GM18861 (cell line): Measurements from ENCODE around the gene SFXN4.
"Not testable (repeated sequence)": the region's sequence is repeated elsewhere in the genome, so short reads cannot be mapped to it uniquely, and the experiment has no call there.

Experiments used
- ATAC-seq: cut with Tn5 transposase; IDR thresholded peaks from one replicate; pipeline ENCODE4 v1.9.1; 2021; ENCODE audit not compliant: unreplicated experiment

The SFXN4 gene

DNA sequence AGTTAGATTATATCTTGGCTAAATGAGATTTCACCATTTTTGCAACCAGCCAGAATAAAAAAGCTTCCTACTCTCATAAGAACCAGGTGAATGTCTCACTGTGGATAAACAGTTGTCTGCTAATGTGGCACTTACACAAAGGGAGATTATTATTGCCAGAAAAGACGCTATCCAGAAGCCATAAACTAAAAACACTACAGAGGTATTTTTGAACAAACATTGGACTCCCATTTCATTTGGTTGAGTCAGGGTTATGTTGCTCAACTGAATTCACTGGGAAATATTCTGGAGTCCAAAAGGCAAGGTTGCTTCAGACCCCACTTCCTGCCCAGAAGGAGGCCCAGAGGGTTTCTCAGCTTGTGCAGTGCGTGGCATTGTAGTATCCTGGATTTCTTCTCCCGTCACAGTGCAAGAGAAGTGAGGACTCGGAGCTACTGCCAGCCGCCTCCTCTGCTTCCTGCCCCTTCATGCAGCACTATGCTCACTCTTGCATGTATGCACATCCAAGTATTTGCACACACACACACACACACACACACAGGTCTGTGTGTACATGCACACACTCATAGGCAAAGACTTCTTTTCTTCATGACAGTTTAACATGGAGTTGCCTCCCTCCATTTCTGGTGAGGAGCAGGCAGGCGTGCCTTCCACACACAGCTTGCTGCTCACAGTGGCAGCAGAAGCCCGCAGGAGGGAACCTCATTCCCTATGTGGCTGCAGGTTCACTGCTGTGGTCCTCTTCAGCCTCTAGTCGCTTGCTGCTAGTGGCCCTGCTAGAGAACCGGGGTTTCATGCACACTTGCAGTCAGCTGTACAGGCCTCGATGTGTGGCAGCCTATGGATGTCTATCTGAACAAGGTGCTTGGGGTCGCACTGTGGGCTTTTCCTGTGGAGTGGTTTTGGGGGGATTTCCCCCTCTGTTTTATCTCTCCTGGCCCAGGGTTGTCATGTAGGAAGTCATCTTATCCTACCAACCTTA lies 51.5 kb downstream of the SFXN4 start:
- no peak for ATAC-seq

DNA sequence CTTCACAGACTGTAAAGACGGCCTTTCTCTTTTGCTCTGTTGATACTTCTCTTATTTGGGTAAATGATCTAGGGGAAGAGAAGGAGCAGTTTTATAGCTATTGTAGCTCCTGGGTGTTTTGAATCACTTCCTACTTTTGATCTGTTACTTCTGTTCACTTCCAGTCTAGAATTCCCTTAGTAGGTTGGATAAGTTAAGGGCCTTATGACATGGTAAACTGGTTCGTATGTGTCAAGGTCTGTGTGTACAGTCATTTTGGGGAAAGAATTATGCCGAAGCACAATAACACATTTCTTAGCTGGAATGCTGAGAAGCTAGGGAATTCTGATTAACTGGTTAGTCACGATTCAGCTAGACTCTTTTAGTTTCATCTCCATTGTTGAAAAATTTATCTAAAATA lies 53.5 kb downstream of the SFXN4 start:
- ATAC-seq, result no peak

DNA sequence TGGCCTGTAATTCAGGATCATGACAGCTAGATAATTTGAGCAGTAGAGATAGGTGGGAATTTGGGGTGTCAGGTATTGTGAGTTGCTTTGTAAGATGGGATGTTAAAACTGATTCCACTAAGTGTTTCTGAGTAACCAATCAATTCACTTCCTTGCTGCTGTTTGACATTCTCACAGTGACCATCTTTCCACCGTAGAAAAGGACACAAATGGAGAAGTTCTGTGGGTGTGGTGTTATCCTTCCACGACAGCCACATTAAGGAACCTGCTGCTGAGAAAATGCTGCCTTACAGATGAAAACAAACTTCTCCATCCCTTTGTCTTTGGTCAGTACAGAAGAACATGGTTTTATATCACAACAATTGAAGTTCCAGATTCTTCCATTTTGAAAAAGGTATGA lies 57.7 kb downstream of the SFXN4 start:
- ATAC-seq, result not testable (repeated sequence)

DNA sequence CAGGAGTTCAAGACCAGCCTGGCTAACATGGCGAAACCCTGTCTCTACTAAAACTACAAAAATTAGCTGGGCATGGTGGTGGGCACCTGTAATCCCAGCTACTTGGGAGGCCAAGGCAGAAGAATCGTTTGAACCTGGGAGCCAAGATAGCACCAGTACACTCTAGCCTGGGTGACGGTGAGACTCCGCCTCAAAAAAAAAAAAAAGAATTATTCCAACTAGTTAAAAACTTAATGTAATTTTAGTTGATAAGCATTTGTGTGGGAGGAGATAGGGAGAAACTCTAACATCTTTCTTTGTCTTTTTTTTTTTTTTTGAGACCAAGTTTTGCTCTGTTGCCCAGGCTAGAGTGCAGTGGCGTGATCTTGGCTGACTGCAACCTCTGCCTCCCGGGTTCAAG lies 58.4 kb downstream of the SFXN4 start:
- ATAC-seq, result not testable (repeated sequence)

DNA sequence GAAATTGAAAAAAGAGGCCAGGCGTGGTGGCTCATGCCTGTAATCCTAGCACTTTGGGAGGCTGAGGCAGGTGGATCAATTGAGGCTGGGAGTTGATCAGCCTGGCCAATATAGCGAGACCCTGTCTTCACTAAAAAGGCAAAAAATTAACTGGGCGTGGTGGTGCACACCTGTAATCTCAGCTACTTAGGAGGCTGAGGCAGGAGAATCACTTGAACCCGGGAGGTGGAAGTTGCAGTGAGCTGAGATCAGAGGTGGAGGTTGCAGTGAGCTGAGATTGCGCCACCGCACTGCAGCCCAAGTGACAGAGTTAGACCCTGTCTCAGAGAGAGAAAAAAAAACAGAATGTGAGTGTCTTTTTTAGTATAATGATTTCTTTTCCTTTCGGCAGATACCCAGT lies 59.6 kb downstream of the SFXN4 start:
- not testable (repeated sequence) for ATAC-seq

DNA sequence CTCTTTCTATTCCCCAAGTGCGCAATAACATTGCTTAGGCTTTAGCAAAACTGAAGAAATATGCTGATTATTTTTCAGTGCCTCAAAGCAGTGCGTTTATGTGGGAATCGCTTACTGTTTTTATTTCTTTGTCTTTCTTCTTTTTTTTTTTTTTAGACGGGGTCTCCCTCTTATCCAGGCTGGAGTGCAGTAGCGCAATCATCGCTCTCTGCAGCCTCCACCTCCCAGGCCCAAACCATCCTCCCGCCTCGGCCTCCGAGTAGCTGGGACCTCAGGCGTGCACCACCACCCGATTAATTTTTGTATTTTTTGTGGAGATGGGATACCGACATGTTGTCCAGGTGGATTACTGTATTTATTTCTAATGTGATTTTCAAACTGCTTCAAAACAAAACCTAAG lies 60.4 kb downstream of the SFXN4 start:
- ATAC-seq, result no peak

DNA sequence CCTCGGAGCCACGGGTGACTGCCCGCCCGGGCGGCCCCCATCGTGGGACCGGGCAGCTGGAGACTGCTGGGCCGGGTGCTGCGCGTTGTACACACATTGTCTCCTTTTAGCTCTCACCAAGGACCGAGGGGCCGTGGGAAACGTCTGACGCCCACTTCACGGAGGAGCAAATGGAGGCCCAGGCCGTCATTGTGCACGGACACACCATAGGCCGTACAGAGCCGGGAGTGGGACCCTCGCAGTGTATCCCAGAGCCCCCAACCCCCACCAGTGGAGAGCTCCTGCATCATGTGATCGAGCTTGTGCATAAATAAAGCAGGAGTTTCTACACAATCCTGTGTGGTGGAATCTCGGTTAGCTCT lies 60.9 kb downstream of the SFXN4 start:
- ATAC-seq, result no peak

DNA sequence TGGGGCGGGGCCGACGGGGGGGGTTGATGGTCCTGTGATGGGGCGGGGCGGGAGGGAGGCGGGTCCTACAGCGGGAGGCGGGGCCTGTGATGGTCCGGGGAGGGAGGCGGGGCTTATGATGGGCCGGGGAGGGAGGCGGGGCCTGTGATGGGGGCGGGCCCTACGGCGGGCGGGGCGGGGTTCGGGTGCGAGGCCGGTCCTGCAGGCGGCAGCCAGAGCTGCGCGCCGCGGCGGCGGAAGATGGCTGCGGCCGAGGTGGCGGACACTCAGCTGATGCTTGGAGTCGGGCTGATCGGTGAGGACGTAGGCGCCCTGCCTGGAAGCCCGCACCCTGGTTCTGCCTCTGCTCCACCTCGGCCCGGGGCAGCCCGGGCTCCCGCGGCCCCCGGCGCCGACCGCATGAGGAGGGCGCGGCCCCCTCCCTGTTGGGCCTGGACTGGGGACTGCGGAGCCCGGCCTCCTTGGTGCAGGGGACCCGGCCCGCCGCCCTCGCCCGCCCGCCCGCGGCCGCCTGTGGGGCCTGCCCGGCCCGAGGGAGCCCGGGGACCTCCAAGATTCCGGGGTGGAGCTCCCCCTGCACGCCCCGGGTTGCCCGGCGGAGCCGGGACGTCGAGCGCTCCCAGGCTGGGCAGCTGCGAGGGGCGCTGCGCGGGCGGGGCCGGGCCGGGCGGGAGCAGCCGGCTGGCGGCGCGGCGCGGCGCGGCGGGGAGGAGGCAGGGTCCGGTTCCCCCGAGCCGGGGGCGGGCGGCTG lies 61.4 kb downstream of the SFXN4 start, which contains the start of gene DENND10:
Gene DENND10, plus strand, starts transcription at position 211 of the 751 bp plus-strand sequence. Its CDS starts 30 bp downstream, at position 241.
- ATAC-seq, result peak; percentile 43

DNA sequence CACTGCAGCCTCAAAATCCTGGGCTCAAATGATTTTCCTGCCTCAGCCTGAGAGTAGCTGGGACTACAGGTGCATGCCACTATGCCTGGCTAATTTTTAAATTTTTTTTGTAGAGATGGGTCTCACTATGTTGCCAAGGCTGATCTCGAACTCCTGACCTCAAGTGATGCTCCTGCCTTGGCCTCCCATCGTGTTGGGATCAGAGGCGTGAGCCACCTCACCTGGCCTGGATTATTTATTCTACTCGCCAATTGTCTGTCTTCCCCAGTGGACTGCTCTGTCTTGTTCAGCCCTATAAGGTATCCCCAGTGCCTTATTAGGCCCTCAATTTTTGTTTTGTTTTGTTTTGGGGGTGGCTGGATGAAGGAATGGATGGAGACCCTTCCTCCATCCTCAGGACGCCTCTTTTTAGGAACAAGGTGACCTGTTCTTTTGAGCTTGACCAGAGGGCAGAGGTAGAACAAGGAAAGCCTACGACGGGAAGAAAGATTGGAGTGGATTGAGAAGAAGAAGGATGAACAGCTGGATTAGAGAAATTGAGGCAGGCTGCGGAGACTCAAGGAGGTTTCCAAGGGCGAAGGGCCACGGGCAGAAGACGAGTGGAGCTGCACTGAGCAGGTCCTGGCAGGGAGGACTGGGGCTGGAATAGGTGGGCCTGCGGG lies 62.1 kb downstream of the SFXN4 start:
- peak; percentile 9 for ATAC-seq

DNA sequence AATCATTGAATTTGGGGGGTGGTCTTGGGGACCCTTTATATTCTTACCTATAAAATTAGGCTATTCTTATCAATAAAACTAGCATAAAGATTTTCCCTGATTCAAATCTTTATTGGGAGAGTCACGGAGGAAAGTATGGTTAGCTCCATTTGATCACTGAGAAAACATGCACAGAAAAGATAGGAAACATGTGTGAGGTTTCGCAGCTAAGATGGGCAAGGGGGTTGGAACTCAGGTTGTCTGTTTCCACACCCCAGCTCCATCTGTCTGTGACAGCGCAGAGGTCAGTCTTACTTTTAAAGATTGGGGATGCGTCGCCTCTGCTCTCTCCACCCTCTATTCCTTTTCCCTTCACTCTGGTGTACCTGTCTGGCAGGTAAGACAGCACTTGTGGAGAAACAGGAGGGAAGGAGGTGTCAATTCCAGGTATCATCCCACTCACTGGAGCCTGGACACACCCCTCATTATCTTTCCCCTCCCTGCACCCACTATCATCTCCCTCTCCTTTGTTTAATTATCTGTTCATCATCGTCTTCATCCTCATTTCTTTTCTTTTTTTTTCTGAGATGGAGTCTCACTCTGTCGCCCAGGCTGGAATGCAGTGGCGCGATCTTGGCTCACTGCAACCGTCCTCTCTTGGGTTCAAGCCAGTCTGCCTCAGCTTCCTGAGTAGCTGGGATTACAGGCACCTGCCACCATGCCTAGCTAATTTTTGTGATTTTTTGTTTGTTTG lies 64.0 kb downstream of the SFXN4 start:
- no peak for ATAC-seq

DNA sequence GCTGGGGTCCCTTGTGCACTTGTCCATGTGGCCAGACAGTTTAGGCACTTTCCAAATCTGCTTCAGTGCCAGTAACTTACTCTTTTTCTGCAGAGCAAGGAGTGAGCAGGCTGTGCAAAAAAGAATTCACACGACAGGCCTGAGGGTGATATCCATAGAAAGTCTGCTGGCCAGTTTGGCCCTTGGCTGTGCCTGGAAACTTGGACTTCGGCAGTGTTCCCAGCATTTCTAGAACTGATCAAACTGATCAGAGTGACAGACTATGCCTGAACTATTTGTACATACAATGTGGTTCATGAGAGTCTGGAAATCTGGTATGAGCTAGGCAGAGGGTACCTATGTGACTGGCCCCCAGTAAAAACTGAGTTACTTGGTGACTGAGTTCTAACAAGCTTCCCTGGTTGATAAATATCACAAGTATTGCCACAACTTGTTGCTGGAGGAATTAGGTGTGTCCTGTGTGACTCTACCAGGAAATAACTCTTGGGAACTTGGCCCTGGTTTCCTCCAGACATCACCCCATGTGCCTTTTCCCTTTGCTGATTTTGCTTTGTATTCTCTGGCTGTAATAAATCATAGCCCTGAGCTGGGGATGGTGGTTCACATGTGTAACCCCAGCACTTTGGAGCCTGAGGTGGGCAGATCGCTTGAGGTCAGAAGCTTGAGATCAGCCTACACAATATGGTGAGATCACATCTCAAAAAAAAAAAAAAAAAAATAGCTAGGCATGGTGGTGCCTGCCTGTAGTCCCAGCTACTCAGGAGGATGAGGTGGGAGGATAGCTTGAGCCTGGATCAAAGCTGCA lies 64.9 kb downstream of the SFXN4 start:
- no peak for ATAC-seq

DNA sequence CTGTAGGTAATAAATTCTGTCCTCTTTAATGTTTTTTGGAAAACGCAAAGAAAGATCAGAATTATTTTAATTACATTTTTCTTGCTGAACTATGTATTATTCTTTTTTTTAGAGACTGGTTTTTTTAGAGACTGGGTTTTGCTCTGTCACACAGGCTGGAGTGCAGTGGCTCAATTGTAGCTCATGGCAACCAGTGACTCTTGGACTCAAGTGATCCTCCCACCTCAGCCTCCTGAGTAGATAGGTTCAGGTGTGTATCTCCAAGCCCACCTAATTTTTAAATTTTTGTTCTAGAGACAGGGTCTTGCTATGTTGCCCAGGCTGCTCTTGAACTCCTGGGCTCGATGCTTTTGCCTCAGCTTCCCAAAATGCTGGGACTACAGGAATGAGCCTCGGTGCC lies 66.9 kb downstream of the SFXN4 start:
- ATAC-seq, result no peak

DNA sequence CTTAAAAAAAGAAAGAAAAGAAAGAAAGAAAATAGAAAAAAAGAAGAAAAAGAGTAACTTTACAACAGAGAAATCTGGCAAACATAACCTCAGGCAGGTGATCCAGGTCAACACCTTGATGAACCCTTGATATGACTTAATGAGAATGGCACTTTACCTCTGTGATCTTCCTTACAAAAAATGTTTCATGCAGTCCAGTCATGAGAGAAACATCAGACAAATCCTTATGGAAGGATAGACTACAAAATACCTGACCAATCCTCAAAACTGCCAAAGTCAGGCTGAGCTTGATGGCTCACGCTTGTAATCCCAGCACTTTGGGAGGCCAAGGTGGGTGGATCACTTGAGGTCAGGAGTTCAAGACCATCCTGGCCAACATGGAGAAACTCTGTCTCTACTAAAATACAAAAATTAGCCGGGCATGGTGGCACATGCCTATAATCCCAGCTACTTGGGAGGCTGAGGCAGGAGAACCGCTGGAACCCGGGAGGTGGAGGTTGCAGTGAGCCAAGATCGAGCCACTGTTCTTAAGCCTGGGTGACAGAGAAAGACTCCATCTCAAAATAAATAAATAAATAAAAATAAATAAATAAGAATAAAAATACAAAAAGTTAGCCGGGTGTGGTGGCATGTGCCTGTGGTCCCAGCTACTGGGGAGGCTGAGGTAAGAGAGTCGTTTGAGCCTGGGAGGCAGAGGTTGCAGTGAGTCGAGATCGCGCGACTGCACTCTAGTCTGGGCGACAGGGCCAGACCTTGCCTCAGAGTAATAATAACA lies 68.7 kb downstream of the SFXN4 start:
- ATAC-seq, result not testable (repeated sequence)

DNA sequence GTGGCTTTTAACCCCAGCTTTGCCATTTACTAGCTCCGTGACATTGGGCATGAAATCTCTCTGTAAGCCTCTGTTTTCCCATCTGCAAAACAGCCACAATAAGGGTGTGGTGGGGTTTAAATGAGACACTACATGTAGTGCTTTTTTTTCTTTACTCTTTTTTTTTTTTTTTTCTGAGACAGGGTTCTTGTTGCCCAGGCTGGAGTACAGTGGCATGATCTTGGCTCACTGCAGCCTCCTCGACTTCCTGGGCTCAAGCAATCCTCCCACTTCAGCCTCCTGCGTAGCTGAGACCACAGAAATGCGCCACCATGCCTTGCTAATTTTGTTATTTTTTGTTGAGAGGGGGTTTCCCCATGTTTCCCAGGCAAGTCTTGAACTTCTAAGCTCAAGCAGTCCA lies 69.9 kb downstream of the SFXN4 start:
- no peak for ATAC-seq

DNA sequence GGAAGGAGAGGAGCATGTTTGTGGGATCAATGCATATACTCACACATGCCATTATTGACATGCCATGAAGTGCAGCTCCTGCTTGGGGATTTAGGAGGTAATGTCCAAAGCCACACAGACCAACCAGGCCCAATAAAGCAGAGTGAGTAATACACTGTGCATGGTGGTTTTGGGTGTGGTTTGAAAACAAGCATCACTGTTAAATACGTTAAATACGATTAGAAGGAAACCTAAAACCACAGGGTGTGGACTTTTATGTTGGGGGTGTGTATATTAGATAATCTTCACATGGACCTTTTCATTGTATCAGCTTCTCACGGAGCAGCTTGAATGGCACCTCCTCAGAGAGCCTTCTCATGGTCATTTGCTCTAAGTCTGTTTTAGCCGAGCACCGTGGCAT lies 74.5 kb downstream of the SFXN4 start:
- ATAC-seq, result no peak
